Tibial nerve (tissue), 4 donors: Measurements from ENCODE around the gene TECPR1. TPM values are rescaled to one million over a fixed set of nuclear protein-coding genes. Genes with fewer than 3 reads are reported as not detected.
A peak's percentile ranks its signal among the peaks of the same experiment; 100 is the strongest.

Source experiments
- DNase-seq, 2 donors: peaks; one replicate each; pipeline ENCODE4 v3.0.0-alpha.2; 2019; ENCODE audit warnings: low spot score in 2 of 2
- H3K27ac ChIP-seq, 4 donors: fragments of 200-600 bp; sonication (generic) in 3 of 4; one replicate each; pipeline ENCODE4 v1.5.1; 2017 to 2019; ENCODE audit warnings: mild to moderate bottlenecking in 1 of 4
- H3K27me3 ChIP-seq, 2 donors: fragments of 200-600 bp; sonication (generic) in 1 of 2; one replicate each; pipeline versions ENCODE4 v1.5.1 to v1.6.0; 2017 to 2019
- H3K36me3 ChIP-seq, 3 donors: fragments of 200-600 bp; sonication (generic); one replicate each; pipeline ENCODE4 v1.5.1; 2018 to 2019
- H3K4me1 ChIP-seq, 4 donors: fragments of 200-600 bp; sonication (generic) in 3 of 4; one replicate each; pipeline ENCODE4 v1.5.1; 2017 to 2019
- H3K4me3 ChIP-seq, 4 donors: fragments of 200-600 bp; sonication (generic) in 3 of 4; one replicate each; pipeline ENCODE4 v1.5.1; 2017 to 2019; ENCODE audit warnings: mild to moderate bottlenecking in 1 of 4, moderate library complexity in 1 of 4
- H3K9me3 ChIP-seq, 4 donors: fragments of 200-600 bp; sonication (generic) in 3 of 4; one replicate each; pipeline ENCODE4 v1.5.1; 2017 to 2019
- EP300 ChIP-seq, 2 donors: sonication (generic); formaldehyde crosslinking; IDR thresholded peaks; one replicate each; pipeline ENCODE4 v1.6.1; 2017; ENCODE audit warnings: antibody characterized with exemption in 2 of 2, mild to moderate bottlenecking in 1 of 2
- POLR2A ChIP-seq, 2 donors: fragments of 450-650 bp; IDR thresholded peaks; one replicate each; pipeline ENCODE4 v1.6.1; 2017; ENCODE audit warnings: antibody characterized with exemption in 2 of 2, mild to moderate bottlenecking in 2 of 2, moderate library complexity in 2 of 2
- WGBS, 2 donors: methylation state at CpG; one replicate each; pipeline ENCODE4 v1.1.5; 2018; 5-methylcytosine and 5-hydroxymethylcytosine counted together
- total RNA-seq, 4 donors: library from RNA; depleted of rRNA; stranded (reverse); fragments of >200 nt; gene quantifications; one replicate each; pipeline ENCODE4 v1.1.0, GENCODE V29; 2016
- TF ChIP-seq, protein P1 (sequence below), 5 experiments: fragments of 200-600 bp in 3 of 5; fragments of 450-650 bp in 2 of 5; sonication (generic) in 3 of 5; IDR thresholded peaks; one replicate each; pipeline ENCODE4 v1.5.1; 2016 to 2019; ENCODE audit warnings: antibody characterized with exemption in 5 of 5, mild to moderate bottlenecking in 3 of 5, moderate library complexity in 2 of 5

TECPR1 gene
- total RNA-seq, 4 donors from 2014 or later, result 30.8 to 72.6 (median 41.2) TPM

GRCh38 chr7:98168904-98169621 is 83.0 kb downstream of the TECPR1 start:
- TF ChIP-seq POLR2A (IDR thresholded peaks at IDR 0.05), result no peak
- no peak for TF ChIP-seq EP300 (IDR thresholded peaks at IDR 0.05)
- TF ChIP-seq, protein P1, sequence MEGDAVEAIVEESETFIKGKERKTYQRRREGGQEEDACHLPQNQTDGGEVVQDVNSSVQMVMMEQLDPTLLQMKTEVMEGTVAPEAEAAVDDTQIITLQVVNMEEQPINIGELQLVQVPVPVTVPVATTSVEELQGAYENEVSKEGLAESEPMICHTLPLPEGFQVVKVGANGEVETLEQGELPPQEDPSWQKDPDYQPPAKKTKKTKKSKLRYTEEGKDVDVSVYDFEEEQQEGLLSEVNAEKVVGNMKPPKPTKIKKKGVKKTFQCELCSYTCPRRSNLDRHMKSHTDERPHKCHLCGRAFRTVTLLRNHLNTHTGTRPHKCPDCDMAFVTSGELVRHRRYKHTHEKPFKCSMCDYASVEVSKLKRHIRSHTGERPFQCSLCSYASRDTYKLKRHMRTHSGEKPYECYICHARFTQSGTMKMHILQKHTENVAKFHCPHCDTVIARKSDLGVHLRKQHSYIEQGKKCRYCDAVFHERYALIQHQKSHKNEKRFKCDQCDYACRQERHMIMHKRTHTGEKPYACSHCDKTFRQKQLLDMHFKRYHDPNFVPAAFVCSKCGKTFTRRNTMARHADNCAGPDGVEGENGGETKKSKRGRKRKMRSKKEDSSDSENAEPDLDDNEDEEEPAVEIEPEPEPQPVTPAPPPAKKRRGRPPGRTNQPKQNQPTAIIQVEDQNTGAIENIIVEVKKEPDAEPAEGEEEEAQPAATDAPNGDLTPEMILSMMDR (IDR thresholded peaks at IDR 0.05), result no peak
- Histone ChIP-seq H3K36me3 (peaks cover 0 to 25% (median 0%) of the 10 kb centered on the region in 3 donors), H3K9me3 (no peaks in the 10 kb centered on the region), H3K4me1 (peaks cover 0 to under 1% (median 0%) of the 10 kb centered on the region in 4 donors), H3K27me3 (no peaks in the 10 kb centered on the region), H3K27ac (no peak overlapping the region), H3K4me3 (no peak overlapping the region)
- no peak for DNase-seq
- WGBS, 2 donors, result 87 to 98% methylated on average over 5 of the region's 5 CpGs

- no peaks in the 10 kb centered on the region for H3K27me3 ChIP-seq
- no peak for TF ChIP-seq EP300 (IDR thresholded peaks at IDR 0.05)
- TF ChIP-seq, protein P1 (IDR thresholded peaks at IDR 0.05), result peak; percentile 59 to 80 (median 69)
- no peak for TF ChIP-seq POLR2A (IDR thresholded peaks at IDR 0.05)
- no peaks in the 10 kb centered on the region for H3K9me3 ChIP-seq
- H3K27ac ChIP-seq, result no peak overlapping the region
- DNase-seq, result peak in 1 of 2 donors; percentile 77
- no peak overlapping the region for H3K4me3 ChIP-seq
- H3K36me3 ChIP-seq, result peaks cover 0 to 25% (median 0%) of the 10 kb centered on the region in 3 donors
- WGBS, 2 donors, result 62 to 64% methylated on average over 17 of the region's 17 CpGs
- H3K4me1 ChIP-seq, result peaks cover 0 to 8% (median 0%) of the 10 kb centered on the region in 4 donors
Measured at GRCh38 chr7:98168181-98168903, 83.7 kb downstream of the TECPR1 start.

DNA sequence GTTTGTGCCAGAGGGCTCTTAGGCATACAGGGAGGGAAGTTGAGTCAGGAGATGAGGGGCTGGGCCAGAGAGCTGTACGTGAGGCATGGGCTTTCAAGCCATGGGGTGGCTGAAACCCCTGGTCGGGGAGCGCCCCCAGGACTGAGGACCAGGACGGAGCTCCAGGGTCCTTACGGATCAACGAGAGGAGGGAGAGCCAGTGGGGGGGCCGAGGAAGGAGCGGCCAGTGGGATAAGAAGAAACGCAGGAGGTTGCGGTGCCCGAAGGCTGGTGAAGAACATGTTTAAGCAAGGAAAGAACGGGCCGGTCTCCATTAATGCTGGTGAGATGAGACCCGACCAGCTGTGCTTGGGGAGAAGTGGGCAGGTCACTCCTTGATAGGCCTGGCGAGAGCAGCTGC is 84.4 kb downstream of the TECPR1 start:
- Histone ChIP-seq H3K27me3 (no peaks in the 10 kb centered on the region), H3K27ac (no peak overlapping the region), H3K4me1 (peaks cover 0 to 8% (median 0%) of the 10 kb centered on the region in 4 donors), H3K36me3 (peaks cover 0 to 20% (median 0%) of the 10 kb centered on the region in 3 donors), H3K4me3 (no peak overlapping the region), H3K9me3 (no peaks in the 10 kb centered on the region)
- 90 to 94% methylated on average over 15 of the region's 15 CpGs for WGBS, 2 donors
- TF ChIP-seq POLR2A (IDR thresholded peaks at IDR 0.05) (no peak), EP300 (IDR thresholded peaks at IDR 0.05) (no peak)
- TF ChIP-seq, protein P1 (IDR thresholded peaks at IDR 0.05), result no peak
- no peak for DNase-seq

DNA sequence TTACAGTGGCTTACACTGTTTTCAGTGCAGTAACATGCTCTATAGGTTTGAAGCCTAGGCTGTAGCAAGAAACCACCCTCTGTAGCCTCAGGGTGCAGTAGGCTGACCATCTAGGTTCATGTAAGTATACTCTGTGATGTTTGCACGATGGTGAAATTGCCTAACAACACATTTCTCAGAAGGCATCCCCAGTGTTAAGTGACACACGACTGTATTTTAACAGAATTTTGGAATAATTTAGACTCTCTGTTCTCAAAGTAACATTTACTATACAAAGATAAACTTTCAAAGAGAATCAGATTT is 85.4 kb downstream of the TECPR1 start:
- no peak overlapping the region for H3K4me3 ChIP-seq
- H3K27me3 ChIP-seq, result no peaks in the 10 kb centered on the region
- peaks cover 0 to 9% (median 0%) of the 10 kb centered on the region in 3 donors for H3K36me3 ChIP-seq
- no peaks in the 10 kb centered on the region for H3K9me3 ChIP-seq
- no peak for DNase-seq
- peaks cover 0 to 8% (median 0%) of the 10 kb centered on the region in 4 donors for H3K4me1 ChIP-seq
- 74 to 83% methylated on average over 2 of the region's 2 CpGs for WGBS, 2 donors
- TF ChIP-seq POLR2A (IDR thresholded peaks at IDR 0.05) (no peak), EP300 (IDR thresholded peaks at IDR 0.05) (no peak)
- TF ChIP-seq, protein P1 (IDR thresholded peaks at IDR 0.05), result no peak
- no peak overlapping the region for H3K27ac ChIP-seq
